DND-41 (cell line): ENCODE data around the gene APBB2.

Experiments used
- EZH2 ChIP-seq: IDR thresholded peaks from 3 replicates; pipeline ENCODE4 v1.6.1; 2012; ENCODE audit warnings: borderline replicate concordance, low read depth, mild to moderate bottlenecking, moderate library complexity, low read length, inconsistent platforms; ENCODE audit not compliant: severe bottlenecking
- TF ChIP-seq, protein P1 (sequence below): IDR thresholded peaks from 2 replicates; pipeline ENCODE4 v1.5.1; 2012; ENCODE audit warnings: borderline replicate concordance, low read length, moderate library complexity, mild to moderate bottlenecking; ENCODE audit not compliant: poor library complexity, severe bottlenecking; ENCODE audit errors: extremely low read depth

DNA sequence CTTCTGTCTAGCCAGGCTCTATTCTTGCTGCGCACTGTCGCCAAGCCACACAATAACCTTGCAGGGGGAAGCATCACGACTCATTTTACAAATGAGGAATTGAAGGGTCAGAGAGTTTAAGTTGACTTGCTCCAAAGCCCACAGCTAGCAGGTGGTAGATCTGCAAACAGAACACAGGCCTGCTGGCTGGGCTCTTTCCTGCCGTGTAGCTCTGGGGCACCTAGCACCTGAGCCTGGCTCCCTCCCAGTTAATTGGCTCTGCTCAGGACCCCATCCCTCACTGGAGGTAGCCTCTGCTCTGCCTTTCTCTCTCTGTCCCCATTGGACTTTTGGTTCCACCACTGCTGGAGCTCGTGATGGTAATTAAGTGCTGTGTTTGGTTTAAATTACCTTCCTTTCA, 366.1 kb downstream of the APBB2 start:
- TF ChIP-seq, protein P1, sequence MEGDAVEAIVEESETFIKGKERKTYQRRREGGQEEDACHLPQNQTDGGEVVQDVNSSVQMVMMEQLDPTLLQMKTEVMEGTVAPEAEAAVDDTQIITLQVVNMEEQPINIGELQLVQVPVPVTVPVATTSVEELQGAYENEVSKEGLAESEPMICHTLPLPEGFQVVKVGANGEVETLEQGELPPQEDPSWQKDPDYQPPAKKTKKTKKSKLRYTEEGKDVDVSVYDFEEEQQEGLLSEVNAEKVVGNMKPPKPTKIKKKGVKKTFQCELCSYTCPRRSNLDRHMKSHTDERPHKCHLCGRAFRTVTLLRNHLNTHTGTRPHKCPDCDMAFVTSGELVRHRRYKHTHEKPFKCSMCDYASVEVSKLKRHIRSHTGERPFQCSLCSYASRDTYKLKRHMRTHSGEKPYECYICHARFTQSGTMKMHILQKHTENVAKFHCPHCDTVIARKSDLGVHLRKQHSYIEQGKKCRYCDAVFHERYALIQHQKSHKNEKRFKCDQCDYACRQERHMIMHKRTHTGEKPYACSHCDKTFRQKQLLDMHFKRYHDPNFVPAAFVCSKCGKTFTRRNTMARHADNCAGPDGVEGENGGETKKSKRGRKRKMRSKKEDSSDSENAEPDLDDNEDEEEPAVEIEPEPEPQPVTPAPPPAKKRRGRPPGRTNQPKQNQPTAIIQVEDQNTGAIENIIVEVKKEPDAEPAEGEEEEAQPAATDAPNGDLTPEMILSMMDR, result no peak
- no peak for TF ChIP-seq EZH2
